Ovary (tissue), 9 donors: ENCODE measurements around the gene DAG1. TPM values are rescaled to one million over a fixed set of nuclear protein-coding genes. Genes with fewer than 3 reads are reported as not detected.

ENCODE experiments used
- DNase-seq, 5 donors: peaks; one replicate each; pipeline ENCODE4 v3.0.0-alpha.2; 2019 to 2020
- H3K27ac ChIP-seq, 2 donors: fragments of 200-600 bp; one replicate each; pipeline versions ENCODE4 v1.5.1 to v1.8.0; 2019 to 2022
- H3K27me3 ChIP-seq: fragments of 200-600 bp; one replicate; pipeline ENCODE4 v1.8.0; 2022
- H3K36me3 ChIP-seq: fragments of 200-600 bp; sonication (generic); one replicate; pipeline ENCODE4 v1.5.1; 2019
- H3K4me1 ChIP-seq: one replicate; pipeline ENCODE4 v1.8.1; 2013; ENCODE audit warnings: mild to moderate bottlenecking, moderate library complexity; ENCODE audit not compliant: insufficient read depth
- H3K4me3 ChIP-seq: fragments of 200-600 bp; sonication (generic); one replicate; pipeline ENCODE4 v1.5.1; 2017
- H3K9me3 ChIP-seq, 2 donors: fragments of 200-600 bp in 1 of 2; sonication (generic) in 1 of 2; one replicate each; pipeline versions ENCODE4 v1.5.1 to v1.8.1; 2013 to 2019; ENCODE audit warnings: mild to moderate bottlenecking in 1 of 2, moderate library complexity in 1 of 2
- EP300 ChIP-seq: sonication (generic); formaldehyde crosslinking; IDR thresholded peaks from one replicate; pipeline ENCODE4 v1.6.1; 2017; ENCODE audit warnings: antibody characterized with exemption
- POLR2A ChIP-seq: fragments of 450-650 bp; IDR thresholded peaks from one replicate; pipeline ENCODE4 v1.6.1; 2017; ENCODE audit warnings: antibody characterized with exemption, mild to moderate bottlenecking, moderate library complexity
- WGBS, 3 donors: extraction: QIAGEN DNeasy Blood & Tissue Kit in 1 of 3; methylation state at CpG; one replicate each; pipeline versions ENCODE4 v1.1.5 to v1.1.7; 2013 to 2017; 5-methylcytosine and 5-hydroxymethylcytosine counted together
- intact Hi-C, 4 donors: fragments of 100-400 bp; cut with DNase I; formaldehyde crosslinking; loops; one replicate each; pipeline versions ENCODE4 v1.11.0 to v1.15.1; 2022 to 2023
- polyA plus RNA-seq, 2 donors: library from polyadenylated mRNA; stranded (reverse); fragments of 200-250 nt in 1 of 2; fragments of 350-450 nt in 1 of 2; fragmentation: Illumina TruSeq in 1 of 2; extraction: RNeasy Lipid Tissue Mini Kit (QIAGEN cat#74804) in 1 of 2; gene quantifications; one replicate each; pipeline ENCODE4 v1.2.3, GENCODE V29; 2013 to 2014
- total RNA-seq, 7 donors: library from RNA; depleted of rRNA in 2 of 7; stranded (reverse); fragments of >200 nt in 2 of 7; fragmentation: NEBNext Ultra II Directional in 3 of 7; extraction: Animal tissue kit (Norgen Biotek cat#: 25700) in 3 of 7; gene quantifications; one replicate each; pipeline versions ENCODE4 v1.1.0 to v1.2.4, GENCODE V29; 2016 to 2023
- TF ChIP-seq, protein P1 (sequence below), 3 donors: fragments of 450-650 bp in 2 of 3; fragments of 200-600 bp in 1 of 3; IDR thresholded peaks; one replicate each; pipeline versions ENCODE4 v1.5.1 to v1.8.0; 2016 to 2022; ENCODE audit warnings: antibody characterized with exemption in 3 of 3, mild to moderate bottlenecking in 1 of 3
- donor health status: DM: no; HTN: no; CAD: no; lungs with moderate emphysema.
- donor health status: DM: no; HTN: no; CAD: no.
- donor health status: Bipolar disorder and iron deficiency.
- donor health status: DM: yes; HTN: yes; CAD: no.
- donor health status: DM: no; HTN: no; CAD: no.
- donor health status: DM: yes; HTN: yes; CAD: no.

The DAG1 gene
- total and polyA plus RNA-seq, 9 donors, result 22.1 to 90.7 (median 59.3) TPM

DNA sequence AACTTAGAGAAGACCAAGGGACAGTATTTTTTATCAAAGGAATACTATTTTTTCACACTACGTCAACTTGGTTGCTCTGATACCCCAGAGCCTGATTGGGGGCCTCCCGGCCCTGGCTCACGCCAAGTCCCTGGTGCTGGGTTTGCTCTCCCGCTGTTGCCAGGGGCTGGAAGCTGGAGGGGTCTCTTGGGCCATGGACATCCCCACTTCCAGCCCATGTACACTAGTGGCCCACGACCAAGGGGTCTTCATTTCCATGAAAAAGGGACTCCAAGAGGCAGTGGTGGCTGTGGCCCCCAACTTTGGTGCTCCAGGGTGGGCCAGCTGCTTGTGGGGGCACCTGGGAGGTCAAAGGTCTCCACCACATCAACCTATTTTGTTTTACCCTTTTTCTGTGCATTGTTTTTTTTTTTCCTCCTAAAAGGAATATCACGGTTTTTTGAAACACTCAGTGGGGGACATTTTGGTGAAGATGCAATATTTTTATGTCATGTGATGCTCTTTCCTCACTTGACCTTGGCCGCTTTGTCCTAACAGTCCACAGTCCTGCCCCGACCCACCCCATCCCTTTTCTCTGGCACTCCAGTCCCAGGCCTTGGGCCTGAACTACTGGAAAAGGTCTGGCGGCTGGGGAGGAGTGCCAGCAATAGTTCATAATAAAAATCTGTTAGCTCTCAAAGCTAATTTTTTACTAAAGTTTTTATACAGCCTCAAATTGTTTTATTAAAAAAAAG, 63.9 kb downstream of the DAG1 start:
- H3K27ac ChIP-seq, result peak overlapping the region; percentile 60 to 89
- no peaks in the 10 kb centered on the region for H3K27me3 ChIP-seq
- 50 to 61% (median 56%) methylated on average over 9 of the region's 9 CpGs for WGBS, 3 donors
- H3K4me1 ChIP-seq, result peaks cover 21% of the 10 kb centered on the region
- no peaks in the 10 kb centered on the region for H3K36me3 ChIP-seq
- intact Hi-C loops, result loop anchor here in 1 of 4 donors (5.0 kb wide), 1 partner anchor 62 kb away; the partner anchor contains the start of gene DAG1
- H3K9me3 ChIP-seq, result no peaks in the 10 kb centered on the region
- no peak overlapping the region for H3K4me3 ChIP-seq
- DNase-seq, result peak; percentile 70 to 84 (median 82)
- TF ChIP-seq POLR2A (no peak), EP300 (no peak)
- TF ChIP-seq, protein P1, sequence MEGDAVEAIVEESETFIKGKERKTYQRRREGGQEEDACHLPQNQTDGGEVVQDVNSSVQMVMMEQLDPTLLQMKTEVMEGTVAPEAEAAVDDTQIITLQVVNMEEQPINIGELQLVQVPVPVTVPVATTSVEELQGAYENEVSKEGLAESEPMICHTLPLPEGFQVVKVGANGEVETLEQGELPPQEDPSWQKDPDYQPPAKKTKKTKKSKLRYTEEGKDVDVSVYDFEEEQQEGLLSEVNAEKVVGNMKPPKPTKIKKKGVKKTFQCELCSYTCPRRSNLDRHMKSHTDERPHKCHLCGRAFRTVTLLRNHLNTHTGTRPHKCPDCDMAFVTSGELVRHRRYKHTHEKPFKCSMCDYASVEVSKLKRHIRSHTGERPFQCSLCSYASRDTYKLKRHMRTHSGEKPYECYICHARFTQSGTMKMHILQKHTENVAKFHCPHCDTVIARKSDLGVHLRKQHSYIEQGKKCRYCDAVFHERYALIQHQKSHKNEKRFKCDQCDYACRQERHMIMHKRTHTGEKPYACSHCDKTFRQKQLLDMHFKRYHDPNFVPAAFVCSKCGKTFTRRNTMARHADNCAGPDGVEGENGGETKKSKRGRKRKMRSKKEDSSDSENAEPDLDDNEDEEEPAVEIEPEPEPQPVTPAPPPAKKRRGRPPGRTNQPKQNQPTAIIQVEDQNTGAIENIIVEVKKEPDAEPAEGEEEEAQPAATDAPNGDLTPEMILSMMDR (IDR thresholded peaks at IDR 0.05), result no peak

DNA sequence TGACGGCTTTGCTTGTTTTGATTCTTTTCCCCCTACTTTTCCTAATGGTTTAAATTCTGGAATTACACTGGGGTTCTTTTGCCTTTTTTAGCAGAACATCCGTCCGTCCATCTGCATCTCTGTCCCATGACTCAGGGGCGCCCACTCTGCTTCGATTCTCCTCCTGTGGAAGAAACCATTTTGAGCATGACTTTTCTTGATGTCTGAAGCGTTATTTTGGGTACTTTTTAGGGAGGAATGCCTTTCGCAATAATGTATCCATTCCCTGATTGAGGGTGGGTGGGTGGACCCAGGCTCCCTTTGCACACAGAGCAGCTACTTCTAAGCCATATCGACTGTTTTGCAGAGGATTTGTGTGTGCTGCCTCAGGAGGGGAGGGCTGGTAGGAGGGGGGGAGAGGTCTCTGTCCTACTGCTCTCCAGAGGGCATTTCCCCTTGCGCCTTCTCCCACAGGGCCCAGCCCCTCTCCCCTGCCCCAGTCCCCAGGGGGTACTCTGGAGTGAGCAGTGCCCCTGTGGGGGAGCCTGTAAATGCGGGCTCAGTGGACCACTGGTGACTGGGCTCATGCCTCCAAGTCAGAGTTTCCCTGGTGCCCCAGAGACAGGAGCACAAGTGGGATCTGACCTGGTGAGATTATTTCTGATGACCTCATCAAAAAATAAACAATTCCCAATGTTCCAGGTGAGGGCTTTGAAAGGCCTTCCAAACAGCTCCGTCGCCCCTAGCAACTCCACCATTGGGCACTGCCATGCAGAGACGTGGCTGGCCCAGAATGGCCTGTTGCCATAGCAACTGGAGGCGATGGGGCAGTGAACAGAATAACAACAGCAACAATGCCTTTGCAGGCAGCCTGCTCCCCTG, 64.7 kb downstream of the DAG1 start:
- DNase-seq, result peak; percentile 32 to 49 (median 37)
- intact Hi-C loops, result loop anchor here in 2 of 4 donors (5.0 kb wide), 3 partner anchors 63 to 307 kb away; partner anchors contain the start of genes APEH (in 1 of the 2) and DAG1 (in 1 of the 2)
- peak overlapping the region in 1 of 2 donors; percentile 89 for H3K27ac ChIP-seq
- H3K4me3 ChIP-seq, result no peak overlapping the region
- no peaks in the 10 kb centered on the region for H3K36me3 ChIP-seq
- 39 to 62% (median 45%) methylated on average over 14 of the region's 14 CpGs for WGBS, 3 donors
- no peaks in the 10 kb centered on the region for H3K27me3 ChIP-seq
- H3K9me3 ChIP-seq, result no peaks in the 10 kb centered on the region
- H3K4me1 ChIP-seq, result peaks cover 21% of the 10 kb centered on the region
- TF ChIP-seq POLR2A, result no peak
- TF ChIP-seq, protein P1 (IDR thresholded peaks at IDR 0.05), result no peak
- TF ChIP-seq EP300, result no peak

DNA sequence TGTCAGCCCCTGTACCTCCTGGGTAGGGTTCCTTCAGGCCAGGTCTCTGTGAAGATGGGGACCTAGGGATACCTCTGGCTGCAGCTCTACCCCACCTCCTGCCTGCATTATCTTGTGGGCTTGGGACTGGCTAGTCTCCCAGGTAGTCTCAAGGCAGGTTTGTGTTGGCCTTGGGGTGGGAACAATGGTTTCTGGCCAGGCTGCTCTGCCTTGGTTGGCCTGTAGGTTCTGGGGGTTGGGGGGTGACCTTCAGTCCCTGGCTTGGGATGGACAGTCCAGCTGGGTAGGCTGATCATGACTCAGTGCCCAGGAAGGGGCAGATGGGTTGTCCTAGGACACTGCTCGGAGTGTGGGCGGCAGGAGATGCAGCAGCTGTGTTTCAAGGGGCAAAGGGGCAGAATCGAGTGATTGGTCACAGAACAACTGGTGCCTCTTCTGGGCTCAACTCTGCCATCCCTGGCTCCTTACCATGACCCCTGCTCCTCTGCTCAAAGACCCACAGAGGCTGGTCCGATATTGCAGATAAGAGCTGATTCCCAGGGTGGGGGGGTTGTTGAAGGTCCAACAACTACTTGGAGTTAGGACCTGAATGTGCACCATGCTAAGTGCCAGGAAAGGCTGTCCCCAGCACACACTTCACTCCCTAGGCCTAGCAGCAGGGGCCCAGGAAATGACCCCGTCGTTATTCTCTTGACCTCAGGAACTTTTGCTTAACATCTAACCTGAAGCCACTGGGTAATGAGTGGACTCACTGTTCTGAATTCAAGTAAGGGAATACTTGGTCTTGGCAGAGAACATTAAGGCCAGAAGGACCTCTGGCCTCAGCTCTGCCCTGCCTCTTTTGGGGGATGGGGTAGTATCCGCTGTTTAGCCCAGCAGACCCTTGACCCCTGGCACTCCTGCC, 66.2 kb downstream of the DAG1 start:
- intact Hi-C loops, result loop anchor here in 2 of 4 donors (5.0 kb wide), 2 partner anchors 136 to 306 kb away; partner anchors contain the start of gene APEH (in 1 of the 2)
- Histone ChIP-seq H3K4me1 (peaks cover 23% of the 10 kb centered on the region), H3K9me3 (no peaks in the 10 kb centered on the region), H3K36me3 (no peaks in the 10 kb centered on the region), H3K27me3 (no peaks in the 10 kb centered on the region), H3K27ac (peak overlapping the region; percentile 30 to 89), H3K4me3 (no peak overlapping the region)
- 55 to 67% (median 58%) methylated on average over 7 of the region's 7 CpGs for WGBS, 3 donors
- DNase-seq, result peak in 2 of 5 donors; percentile 13 to 18
- TF ChIP-seq POLR2A, result no peak
- TF ChIP-seq EP300, result no peak
- TF ChIP-seq, protein P1 (IDR thresholded peaks at IDR 0.05), result no peak
